GM12874 (cell line): ENCODE data around the gene CATSPER3.

Experiments used
- CTCF ChIP-seq: IDR thresholded peaks from 2 replicates; pipeline ENCODE4 v1.5.1; 2011; ENCODE audit warnings: low read depth, mild to moderate bottlenecking, control low read depth, low read length, moderate library complexity; ENCODE audit not compliant: insufficient read depth

Gene CATSPER3

DNA sequence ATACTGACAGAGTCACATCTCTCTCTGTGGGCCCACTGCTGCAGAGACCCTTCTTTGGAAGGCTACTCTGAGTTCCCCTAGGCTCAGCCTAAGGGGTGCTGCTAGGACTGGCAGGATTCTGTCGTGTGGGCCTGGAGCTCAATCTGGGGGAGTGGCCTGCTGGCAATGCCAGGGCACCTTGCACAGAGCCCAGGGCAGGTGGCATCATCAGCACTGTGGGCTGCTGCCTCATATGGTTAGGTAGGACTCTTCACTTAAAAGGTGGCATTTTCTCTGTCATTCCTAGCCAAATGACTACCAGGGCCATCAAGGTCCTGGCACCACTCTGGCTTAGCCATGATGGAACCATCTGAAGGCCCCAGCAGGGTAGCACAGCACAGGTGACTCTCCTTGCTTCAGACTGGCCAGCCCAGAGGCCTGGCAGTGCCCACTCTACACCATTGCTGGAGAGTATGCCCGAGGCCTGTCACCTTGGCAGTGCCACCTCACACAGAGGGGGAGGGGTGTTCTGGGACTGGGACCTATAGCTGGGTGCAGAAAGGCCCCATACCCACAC, 44.4 kb downstream of the CATSPER3 start:
- TF ChIP-seq CTCF = no peak

GRCh38 chr5:135012951-135013391, 45.3 kb downstream of the CATSPER3 start:
- TF ChIP-seq CTCF = no peak

GRCh38 chr5:135013445-135013844, 45.7 kb downstream of the CATSPER3 start:
- no peak for TF ChIP-seq CTCF

GRCh38 chr5:135013947-135014570, 46.4 kb downstream of the CATSPER3 start:
- no peak for TF ChIP-seq CTCF

- no peak for TF ChIP-seq CTCF
Measured at GRCh38 chr5:135015942-135016341, 48.2 kb downstream of the CATSPER3 start.

- no peak for TF ChIP-seq CTCF
Measured at GRCh38 chr5:135016861-135017290, 49.2 kb downstream of the CATSPER3 start.

GRCh38 chr5:135018457-135018856, 50.8 kb downstream of the CATSPER3 start:
- no peak for TF ChIP-seq CTCF

GRCh38 chr5:135019314-135019713, 51.6 kb downstream of the CATSPER3 start:
- TF ChIP-seq CTCF = peak; percentile 13; the same call in 1 of the 2 replicates
